Measurements from ENCODE around the gene EXOC2.
"Not testable (repeated sequence)": the region's sequence is repeated elsewhere in the genome, so short reads cannot be mapped to it uniquely, and the experiment has no call there.

The EXOC2 gene

DNA sequence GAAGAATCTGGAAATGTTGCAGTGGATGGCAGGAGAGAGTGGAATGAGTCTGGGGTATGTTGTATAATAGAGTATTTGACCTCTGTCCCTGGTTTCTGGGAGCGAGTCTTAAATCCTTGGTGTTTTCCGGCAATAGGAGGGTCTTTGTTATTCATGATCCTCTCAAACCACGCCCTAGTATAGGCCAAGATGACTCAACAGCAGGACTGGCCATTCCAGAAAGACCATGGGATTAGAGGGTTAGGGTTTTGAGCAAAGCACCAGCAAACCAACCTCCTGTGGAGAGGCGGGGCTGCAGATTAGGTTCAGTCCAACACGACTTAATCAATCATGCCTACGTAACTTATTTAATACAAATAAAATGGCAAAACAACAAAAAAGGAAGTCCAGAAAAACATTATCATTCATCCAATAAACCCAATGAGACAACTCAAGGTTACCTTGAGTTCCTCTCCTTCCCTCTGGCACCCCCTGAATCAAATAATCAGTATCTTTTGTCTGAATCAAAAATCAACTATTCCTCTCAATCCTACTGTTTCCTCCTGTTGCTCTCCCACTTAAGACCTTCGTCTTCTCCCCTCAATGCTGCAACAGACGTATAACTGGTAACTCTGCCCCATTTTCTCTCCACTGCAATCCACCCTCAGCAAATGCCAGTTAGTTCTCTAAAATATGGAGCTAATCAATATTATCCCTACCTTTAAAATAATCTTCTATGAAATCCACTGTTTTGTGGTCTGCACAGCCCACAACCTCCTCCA lies 51.5 kb downstream of the EXOC2 start:
- no peak for DNase-seq (ENCODE audit: low read depth in 2 of 3, low spot score in 2 of 3)

DNA sequence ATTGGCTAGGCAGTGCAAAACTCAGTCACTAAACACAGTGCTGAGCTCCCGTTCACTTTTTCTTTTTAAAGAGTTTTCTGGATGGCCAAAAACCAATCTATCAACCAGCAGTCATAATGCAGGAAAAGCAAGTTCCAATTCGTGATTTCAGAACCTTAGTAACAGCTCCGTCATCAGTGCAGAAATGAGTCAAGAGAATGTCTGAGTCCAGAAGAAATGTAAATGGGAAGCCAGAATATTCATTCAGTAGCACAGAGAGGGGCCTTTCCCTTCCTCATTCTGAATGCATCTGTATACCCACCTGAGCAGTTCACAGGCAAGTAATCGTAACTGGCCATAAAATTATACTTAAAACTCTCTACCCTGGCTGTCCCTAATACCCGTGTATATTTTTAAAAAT lies 56.5 kb downstream of the EXOC2 start:
- DNase-seq (ENCODE audit: low read depth in 2 of 3, low spot score in 2 of 3) = no peak

DNA sequence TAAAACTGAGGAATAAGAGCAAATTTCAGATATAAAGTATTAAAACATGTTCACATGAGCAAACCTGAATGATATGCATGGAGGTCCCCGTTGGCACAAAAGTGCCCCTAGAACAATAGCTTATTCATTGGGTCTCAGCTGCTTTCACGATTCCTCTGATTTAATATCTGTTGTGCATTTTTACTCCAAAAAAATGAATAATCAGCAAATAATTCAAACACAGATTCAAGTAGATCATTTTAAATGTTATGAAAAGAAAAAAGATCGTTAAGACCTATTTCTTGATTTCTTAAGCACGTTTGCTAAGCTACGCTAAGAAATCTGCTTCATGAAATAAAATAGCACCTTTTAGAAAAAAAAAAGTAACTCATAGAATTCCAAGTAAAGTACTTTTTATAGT lies 57.7 kb downstream of the EXOC2 start:
- no peak for DNase-seq (ENCODE audit: low read depth in 2 of 3, low spot score in 2 of 3)

DNA sequence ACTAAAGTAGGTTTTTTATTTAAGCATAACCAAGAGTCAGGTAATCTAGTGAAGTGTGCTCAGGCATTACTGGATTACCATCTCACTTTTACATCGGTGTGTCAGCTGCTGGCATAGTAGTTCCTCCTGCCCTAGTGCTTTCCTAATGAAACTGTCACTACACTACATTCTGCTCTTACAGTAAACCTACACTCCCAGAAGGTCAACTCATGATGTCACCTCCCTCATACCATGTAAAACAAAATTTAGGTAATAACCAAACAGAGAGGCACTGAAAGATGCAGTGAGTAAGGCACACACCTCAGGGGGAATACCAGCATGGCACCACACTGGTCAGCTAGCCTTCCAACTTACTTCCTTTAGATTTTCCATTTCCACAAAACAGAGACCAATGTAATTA lies 59.3 kb downstream of the EXOC2 start:
- no peak for DNase-seq (ENCODE audit: low read depth in 2 of 3, low spot score in 2 of 3)

DNA sequence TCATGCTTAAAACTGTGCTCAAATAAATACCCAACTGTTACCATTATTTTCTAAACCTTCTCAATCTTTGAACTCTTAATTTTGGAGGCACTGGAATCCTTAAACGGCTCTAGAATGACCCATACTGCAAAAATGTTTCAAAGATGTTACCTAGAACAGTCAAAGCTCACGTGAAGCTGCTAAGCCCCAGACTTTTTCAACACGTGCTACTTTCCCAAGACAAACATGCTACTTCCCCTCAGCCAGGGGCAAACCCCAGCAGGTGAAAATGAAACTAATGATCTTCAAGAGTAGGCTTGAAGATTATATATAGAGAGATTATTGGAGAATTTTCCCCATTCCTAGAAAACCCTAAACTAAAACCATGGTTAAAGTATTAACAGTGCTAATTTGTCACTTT lies 64.2 kb downstream of the EXOC2 start:
- DNase-seq (ENCODE audit: low read depth in 2 of 3, low spot score in 2 of 3) = no peak

DNA sequence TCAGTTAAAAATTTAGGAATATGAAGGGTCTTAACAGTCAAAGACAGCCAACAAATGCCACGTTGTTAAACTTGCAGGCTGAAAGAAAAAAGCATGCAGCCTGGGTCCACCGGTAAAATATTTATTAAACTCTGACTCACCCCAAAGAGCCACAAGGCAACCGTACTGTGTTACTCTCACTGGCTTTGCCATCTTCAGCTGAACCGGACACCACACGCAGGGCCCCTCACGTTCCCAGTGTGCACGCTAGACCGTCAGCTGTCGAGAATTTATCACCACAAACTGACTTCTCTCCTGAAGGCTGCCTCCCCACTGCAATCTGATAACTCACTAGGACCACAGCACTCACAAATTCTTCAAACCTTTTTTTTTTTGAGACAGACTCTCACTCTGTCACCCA lies 66.7 kb downstream of the EXOC2 start:
- DNase-seq (ENCODE audit: low read depth in 2 of 3, low spot score in 2 of 3) = no peak

DNA sequence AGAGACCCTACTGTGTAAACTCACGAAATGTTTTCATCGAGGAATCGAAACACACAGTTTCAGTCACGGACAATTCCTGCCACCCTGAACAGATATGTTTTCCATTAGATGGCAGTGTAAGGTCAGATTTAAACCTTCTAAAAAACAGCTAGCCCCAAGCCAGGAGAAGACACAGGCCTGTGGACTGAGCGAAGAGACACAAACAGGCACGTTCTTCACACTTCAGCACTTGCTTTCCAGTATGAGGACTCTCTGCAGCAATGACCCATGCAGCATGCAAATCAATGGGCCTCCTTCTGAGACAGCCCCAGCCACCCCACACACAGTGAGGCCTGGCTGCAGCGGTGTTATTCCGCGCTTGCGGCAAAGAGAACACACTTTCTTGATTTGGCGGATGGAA lies 68.0 kb downstream of the EXOC2 start:
- DNase-seq (ENCODE audit: low read depth in 2 of 3, low spot score in 2 of 3) = no peak

DNA sequence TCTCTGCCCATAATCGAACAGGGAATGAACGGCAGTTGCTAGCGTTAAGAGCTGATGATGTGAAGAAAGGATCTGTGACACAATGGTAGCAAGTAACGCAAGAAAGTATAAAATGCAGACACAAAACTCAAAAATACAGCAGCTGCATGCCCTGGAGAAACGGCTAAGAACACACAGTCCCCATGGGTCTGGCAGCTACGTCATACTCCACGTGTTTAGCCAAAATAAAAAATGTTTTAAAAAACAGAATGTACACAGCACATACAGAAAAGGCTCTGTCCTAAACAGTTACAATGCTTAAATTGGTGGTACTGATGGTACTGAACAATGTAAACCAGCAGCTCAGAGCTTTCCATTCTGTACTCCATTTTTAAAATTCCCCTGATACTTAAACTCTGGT lies 70.5 kb downstream of the EXOC2 start:
- no peak for DNase-seq (ENCODE audit: low read depth in 2 of 3, low spot score in 2 of 3)

DNA sequence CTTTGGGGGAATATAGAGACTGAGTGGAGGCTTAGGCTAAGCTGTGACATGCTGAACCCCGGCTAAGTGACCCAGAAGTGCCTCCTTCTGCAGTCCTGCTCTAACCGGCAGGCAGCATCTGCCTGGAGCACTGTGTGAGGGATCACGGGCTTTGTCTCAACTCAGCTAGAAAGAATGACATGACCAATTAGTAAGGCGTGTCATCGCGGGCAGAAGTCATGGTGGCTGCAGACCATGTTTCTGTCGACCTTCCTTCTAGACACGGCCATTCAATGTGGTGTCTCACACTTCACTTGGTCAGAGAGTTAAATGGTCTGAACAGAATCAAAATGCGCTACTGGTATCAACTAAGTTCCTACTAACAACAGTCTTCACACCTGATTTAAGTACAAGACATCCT lies 71.0 kb downstream of the EXOC2 start:
- DNase-seq (ENCODE audit: low read depth in 2 of 3, low spot score in 2 of 3) = no peak

DNA sequence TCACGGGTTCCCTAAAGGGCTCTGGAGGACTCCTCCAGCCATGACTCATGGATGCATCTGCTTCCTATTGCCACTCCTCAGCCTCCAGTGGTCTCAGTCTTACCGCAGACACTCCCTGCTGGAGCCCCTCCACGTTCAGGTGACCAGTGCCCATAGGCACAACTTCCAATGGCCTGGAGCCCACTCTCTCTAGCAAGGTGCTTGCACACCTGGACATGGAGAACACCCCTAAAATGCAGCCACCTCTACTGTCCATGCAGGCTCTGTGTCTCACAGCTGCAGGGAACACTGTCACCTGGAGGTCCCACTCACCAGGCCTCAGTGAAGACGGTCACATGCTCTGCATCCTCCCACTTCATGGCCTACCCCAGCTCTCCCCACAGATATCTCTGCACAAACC lies 72.0 kb downstream of the EXOC2 start:
- DNase-seq (ENCODE audit: low read depth in 2 of 3, low spot score in 2 of 3) = no peak

DNA sequence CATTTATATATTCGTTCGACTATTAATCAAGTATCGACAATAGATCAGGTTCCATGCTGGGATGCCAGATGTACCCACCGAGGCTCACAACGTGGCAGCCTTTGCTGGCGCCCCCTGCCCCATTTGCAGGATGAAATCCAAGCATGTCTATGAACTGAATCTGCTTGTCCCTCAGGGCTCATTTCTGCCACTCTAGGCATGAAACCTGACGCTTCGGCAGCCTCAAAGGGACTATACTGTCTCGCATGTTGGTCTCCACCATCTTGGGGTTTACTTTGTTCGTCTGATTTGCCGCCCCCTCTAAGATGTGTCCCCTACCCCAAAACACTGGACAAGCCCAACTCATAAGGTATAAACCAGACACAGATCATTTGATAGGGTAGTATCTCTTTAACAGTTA lies 72.8 kb downstream of the EXOC2 start:
- no peak for DNase-seq (ENCODE audit: low read depth in 2 of 3, low spot score in 2 of 3)

DNA sequence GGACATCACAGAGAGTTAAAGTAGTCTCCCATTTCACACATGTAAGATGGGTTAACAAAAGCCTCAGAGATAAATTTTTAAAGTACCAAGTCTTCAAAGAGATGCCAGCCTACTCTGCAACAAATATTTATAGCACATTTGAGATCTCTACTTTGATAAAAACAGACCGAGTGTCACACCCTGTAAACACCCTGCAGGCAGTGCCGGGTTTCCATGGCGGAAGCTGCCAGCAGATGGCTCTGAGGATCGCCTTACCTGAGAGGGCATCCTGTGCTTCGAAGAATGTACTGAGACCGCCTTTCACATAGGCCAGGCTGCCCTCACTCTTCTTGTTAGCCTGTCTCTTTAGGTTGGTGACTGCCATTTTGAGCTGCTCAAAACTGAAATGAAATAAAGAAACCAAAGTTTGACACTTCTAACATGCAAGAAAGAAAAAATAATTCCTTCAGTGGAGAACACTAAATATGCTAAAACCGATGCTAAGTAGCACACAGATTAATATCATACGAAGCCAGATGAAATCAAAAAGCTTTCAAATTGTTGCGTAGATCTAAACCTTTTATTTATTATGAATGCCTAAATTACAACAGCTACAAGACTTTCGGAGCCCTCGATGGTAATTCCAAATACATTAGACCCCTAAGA lies 75.4 kb downstream of the EXOC2 start:
- DNase-seq (ENCODE audit: low read depth in 2 of 3, low spot score in 2 of 3) = no peak

DNA sequence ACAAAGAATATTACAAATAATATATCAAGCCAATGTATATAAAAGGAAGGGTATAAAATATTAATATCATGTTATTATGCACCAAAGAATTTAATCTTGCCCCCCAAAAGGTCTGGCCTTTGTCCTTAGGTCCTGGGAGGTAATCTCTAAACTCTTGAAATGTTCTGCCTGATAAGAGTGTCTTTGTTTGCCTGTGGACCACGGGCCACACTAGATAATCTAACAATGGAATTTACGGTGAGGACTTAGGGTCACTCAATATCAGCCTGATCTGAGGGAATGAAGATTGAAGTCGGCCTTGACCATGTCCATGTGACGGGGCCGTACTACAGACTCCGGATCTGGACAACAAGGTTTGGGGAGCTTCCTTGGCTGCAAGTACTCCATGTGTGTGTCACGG lies 79.0 kb downstream of the EXOC2 start:
- DNase-seq (ENCODE audit: low read depth in 2 of 3, low spot score in 2 of 3) = no peak

DNA sequence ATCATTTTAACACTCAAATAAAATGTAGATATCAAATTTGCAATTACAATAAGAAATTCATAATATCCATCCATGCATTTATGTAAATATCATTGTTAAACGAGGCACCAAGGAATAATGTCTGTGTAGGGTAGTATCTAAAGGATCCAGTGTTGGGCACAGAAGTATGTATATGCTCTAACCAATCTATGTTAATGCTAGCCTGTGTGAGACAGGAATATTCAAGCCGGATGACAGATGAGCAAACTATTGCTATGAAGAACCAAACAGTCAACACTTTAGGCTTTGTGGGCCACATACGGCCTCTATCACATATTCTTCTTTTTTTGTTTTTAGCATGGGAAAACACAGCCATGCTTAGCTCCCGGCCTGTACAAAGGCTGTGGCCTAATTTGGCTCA lies 81.0 kb downstream of the EXOC2 start:
- no peak for DNase-seq (ENCODE audit: low read depth in 2 of 3, low spot score in 2 of 3)

DNA sequence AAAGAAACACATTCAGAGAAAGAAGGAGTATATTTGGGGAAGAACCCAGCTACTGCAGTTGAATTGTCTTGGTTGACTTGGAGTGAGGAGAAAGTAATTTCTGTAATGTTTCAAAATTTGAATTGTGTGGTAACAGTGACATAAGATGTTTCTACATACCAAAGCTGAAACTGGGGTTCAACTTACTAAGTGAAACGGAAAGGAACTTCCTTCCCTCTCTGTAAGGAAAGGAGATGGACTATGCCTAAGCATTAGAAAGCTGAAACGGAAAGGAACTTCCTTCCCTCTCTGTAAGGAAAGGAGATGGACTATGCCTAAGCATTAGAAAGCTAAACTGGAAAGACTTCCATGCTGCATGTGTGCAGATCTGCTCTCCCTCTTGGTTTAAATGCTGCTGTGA lies 82.1 kb downstream of the EXOC2 start:
- DNase-seq (ENCODE audit: low read depth in 2 of 3, low spot score in 2 of 3) = no peak

DNA sequence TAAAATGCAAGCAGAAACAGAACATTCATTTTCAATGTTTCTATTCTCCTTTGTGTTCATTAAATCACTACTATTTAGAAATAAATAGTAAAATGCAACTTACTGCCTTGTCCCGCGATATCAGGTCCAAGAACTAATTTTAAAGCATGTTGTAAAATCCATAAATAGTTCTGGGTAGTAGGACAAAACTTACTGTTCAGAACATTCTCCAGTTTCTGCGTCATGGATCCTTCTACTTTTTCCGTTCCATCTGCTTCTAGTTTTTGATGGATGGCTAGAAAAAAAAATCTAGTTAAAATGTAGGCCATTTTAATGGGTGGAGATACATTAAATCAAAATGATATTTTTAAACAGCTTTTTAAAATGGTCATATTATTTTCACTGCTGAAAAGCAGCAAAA lies 83.0 kb downstream of the EXOC2 start:
- DNase-seq (ENCODE audit: low read depth in 2 of 3, low spot score in 2 of 3) = no peak

DNA sequence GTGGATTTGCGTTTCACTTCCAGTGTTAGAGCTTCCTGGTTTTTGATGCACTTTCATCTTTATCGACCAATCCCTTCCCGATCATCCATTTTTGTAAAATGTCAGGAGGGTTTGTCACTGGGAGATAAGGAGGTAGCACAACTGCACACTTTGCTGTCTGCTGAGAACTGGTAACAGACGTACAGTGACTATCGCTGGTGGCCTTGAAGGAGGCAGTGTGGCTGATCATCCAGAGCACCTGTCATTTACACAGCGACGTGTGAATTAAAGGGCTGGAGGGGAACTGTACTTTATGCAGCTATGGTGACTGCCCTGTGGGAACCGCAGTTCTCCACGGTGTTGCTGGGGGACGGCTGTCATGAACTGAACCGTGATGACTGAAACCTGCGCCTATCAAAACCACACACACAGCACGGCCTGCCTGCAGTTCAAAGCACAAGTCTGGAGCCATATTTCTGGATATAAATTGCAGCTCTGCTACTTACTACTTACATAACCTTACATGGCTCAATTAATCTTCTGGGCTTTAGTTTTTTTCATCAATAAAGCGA lies 86.0 kb downstream of the EXOC2 start:
- DNase-seq (ENCODE audit: low read depth in 2 of 3, low spot score in 2 of 3) = no peak

DNA sequence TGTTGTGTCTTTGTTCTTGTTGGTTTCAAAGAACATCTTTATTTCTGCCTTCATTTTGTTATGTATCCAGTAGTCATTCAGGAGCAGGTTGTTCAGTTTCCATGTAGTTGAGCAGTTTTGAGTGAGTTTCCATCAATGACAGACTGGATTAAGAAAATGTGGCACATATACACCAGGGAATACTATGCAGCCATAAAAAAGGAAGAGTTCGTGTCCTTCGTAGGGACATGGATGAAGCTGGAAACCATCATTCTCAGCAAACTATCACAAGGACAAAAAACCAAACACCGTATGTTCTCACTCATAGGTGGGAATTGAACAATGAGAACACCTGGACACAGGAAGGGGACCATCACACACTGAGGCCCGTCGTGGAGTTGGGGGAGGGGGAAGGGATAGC lies 87.0 kb downstream of the EXOC2 start:
- not testable (repeated sequence) for DNase-seq (ENCODE audit: low read depth in 2 of 3, low spot score in 2 of 3)

DNA sequence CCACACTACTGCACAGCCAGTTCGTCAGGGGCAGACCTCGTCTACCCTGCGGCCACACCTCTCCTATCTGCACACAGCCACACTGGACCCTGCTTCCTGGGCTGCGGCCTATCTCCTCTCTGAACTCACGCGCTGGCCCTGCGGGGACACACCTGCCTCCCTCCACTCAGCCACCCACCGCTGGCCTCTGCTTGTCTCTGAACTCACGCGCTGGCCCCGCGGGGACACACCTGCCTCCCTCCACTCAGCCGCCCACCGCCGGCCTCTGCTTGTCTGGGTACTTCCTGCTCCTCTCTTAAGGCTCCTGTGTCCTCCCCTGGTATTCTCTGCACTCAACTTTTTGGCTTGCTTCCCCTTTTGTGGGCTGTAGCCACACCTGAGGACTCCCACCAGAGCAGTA lies 88.4 kb downstream of the EXOC2 start:
- DNase-seq (ENCODE audit: low read depth in 2 of 3, low spot score in 2 of 3) = no peak

DNA sequence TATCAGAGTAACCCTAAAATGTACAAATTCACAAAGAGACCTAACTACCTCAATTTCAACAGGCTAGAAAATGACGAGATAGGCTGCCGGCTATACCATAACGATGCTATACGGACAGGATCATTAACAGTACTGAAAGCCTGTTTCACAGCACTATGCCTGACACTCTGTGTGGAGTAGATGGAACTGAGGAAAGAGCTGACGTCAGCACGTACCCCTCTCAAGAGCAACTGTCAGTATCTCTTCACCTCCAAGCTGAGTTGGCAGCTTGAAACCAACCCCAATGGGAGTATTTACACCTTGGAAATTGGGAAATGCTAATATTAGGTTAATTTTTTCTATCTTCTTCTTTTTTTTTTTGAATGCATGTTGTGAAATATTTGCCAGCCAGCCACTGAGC lies 89.7 kb downstream of the EXOC2 start:
- no peak for DNase-seq (ENCODE audit: low read depth in 2 of 3, low spot score in 2 of 3)

DNA sequence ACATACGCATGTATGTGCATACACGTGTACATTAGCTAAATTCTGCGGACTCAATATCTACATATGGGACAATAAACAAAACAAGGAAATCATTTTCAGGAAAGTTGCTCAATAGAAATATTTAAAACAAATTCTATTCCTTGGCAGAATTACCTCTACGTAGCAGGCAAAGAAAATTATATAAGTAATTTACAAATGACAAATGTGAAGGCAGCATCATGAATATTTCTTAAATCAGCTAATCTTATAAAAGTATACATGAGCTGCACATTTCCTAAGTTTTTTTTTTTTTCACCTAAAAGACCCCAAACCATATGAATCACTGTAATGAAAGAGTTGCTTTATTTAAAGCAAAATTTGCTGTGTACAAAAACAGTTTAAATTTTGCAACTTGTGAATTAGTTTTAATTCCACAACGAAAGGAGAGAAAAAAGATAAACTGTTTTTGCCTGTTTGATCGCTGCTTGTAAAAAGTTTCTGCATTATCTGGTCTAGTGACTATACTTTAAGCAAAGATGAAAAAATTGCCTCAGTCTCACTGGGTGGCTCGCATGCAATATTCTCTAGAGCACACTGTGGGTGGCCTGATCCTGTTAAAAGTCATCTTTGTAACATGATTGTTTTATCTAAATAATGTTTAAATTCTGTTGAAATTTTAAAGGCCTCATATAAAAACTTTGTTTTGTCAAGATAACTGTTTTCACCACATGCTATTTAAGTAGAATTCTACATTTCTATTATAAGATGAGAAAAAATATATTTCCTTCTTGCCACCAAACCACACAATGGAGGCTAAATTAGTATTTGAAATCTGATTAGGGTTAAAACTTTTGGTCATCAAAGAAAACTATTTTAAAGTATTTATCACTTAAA lies 93.1 kb downstream of the EXOC2 start:
- no peak for DNase-seq (ENCODE audit: low read depth in 2 of 3, low spot score in 2 of 3)

DNA sequence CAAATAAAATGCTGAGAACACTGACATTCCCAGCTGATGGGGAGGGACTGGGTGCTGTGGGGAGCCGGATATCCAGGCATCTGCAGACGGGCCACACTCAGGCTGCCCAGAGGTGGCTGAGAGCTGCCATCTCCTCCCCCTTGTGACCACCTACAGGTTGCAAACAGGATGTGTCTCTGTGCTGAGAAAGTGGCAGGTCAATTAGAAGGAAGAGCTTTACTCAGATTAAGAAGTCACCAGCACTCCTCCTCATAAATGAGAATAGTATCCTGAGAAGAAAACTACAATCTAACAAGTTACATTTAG lies 99.1 kb downstream of the EXOC2 start:
- no peak for DNase-seq (ENCODE audit: low read depth in 2 of 3, low spot score in 2 of 3)
